T47D (cell line): Measurements from ENCODE around the gene ILKAP.

Source experiments
- DNase-seq, 2 experiments: peaks; one replicate each; pipeline versions ENCODE4 v3.0.0 to v3.0.0-alpha.2; 2011 to 2012; ENCODE audit warnings: low read depth in 1 of 2, low spot score in 1 of 2
- JUND ChIP-seq: IDR thresholded peaks from 2 replicates; pipeline ENCODE4 v1.6.1; 2012; ENCODE audit warnings: low read depth
- in situ Hi-C: cut with HindIII; loops from 2 replicates; pipeline ENCODE4 v1.10.0; 2016; ENCODE audit warnings: low sequenced_read_pairs, low pct_unique_long_range_greater_than_20kb

Gene ILKAP

DNA sequence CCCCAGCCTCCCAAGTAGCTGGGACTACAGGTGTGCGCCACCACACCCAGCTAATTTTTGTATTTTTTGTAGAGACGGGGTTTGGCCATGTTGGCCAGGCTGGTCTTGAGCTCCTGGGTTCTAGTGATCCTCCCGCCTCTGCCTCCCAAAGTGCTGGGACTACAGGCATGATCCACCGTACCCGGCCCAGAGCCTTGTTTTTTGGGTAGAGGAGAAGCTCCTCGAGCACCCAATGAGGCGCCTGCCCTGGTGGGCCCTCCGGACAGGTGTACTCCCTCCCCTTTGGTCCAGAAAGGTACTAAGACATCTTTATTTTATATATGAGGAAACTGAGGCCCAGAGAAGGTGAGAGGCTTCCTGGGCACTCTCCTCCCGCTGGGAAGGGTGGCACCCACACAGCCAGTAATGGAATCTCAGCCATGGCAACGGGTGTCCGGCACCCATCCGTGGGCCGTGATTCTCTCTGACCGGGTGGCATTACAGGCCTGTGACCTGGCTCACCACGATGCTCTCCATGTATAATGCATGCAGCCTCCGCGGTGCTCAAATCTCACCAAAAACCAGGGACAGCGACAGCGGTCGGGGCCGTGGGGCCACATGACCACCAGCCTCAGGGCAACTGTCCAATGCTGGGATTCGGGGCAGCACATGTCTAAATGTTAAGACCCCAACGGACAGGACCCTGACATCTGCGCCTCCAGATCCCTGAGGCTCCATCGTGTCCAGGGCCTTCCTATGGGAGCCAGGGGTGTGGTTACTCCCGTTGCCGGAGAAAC is 81.8 kb downstream of the ILKAP start:
- TF ChIP-seq JUND = no peak
- DNase-seq = no peak
- in situ Hi-C loops = no loop called here

DNA sequence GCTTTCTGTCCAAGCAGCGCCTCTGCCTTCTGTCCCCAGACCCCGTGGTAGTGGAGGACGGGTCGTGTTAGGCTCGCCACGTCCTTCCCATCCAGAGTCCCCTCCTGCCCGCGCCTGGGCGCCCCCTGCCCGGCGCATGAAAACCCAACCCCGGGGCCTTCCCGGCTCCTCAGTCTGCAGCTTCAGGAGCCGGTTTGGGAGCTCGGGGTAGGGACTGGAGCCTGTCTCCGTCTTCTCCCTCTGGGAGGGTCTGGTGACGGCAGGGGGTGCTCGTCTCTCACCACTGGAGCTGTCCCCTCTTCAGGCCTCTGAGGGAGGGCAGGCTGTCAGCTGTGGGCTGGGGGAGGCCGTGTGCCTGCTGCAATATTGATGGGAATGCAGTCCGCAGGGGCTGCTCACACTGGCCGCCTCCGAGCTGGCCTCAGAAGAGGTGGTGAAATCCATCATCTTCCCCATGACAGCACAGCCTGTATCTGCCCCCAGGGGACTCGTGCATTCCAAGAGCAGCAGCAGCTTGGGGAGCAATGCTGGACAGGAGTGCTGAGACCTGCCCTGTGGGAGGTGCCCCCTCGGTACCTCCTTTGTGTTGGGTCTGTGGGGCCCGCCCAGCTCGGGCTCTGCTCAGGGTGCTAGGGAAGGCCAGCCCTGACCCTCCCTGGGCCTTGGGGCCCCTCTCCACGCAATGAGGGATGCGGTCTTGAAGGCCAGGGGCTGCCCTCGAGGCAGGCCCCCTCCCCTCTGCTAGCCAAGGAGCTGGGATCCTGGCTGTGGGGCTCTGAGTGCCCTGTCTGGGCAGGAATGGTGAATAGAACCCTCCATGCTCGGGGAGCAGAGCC is 82.8 kb downstream of the ILKAP start:
- no peak for DNase-seq
- no peak for TF ChIP-seq JUND
- in situ Hi-C loops = no loop called here
